ENCODE measurements around the gene SLC47A1.
"Not testable (repeated sequence)": the region's sequence is repeated elsewhere in the genome, so short reads cannot be mapped to it uniquely, and the experiment has no call there.

Gene SLC47A1, protein sequence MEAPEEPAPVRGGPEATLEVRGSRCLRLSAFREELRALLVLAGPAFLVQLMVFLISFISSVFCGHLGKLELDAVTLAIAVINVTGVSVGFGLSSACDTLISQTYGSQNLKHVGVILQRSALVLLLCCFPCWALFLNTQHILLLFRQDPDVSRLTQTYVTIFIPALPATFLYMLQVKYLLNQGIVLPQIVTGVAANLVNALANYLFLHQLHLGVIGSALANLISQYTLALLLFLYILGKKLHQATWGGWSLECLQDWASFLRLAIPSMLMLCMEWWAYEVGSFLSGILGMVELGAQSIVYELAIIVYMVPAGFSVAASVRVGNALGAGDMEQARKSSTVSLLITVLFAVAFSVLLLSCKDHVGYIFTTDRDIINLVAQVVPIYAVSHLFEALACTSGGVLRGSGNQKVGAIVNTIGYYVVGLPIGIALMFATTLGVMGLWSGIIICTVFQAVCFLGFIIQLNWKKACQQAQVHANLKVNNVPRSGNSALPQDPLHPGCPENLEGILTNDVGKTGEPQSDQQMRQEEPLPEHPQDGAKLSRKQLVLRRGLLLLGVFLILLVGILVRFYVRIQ
- total RNA-seq: 0.04 to 0.06 reads per million in 2 experiments

DNA sequence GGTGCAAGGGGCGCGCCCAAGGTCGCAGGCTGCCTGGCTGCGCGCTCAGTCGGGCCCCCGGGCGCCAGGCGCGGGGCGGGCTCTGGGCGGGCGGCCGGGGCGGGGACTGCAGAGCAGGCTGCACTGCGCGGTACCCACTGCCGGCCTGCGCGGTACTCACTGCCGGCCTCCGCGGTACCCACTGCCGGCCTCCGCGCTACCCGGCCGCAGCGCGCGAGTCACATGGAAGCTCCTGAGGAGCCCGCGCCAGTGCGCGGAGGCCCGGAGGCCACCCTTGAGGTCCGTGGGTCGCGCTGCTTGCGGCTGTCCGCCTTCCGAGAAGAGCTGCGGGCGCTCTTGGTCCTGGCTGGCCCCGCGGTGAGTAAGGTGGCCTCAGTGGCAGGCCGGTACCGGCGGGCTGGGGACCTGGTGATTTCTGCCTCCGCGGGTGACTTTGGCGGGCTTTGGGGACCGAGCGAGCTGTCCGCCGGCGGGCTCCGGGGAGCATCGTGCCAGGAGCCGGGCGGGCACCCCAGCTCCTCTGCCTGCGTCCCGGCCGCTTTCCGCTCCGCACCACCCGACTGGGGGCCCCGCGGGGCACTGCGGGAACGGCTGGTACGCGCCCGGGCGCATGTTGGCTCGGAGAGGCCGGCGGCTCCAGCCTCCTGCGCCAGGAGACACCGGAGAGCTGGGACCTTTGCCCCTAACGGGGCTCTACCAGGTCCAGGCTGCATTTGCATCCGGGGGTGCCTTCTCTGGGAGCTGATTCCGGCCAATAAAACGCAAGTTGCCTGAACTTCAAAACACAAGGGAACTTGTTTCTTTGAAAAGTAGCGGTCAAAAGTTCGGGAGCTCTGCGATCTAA lies at the start of gene SLC47A1:
Gene SLC47A1, plus strand, starts transcription at position 137 of the 844 bp plus-strand sequence. Its CDS starts 86 bp downstream, at position 223.
- no peak for DNase-seq (ENCODE audit: low read depth)

DNA sequence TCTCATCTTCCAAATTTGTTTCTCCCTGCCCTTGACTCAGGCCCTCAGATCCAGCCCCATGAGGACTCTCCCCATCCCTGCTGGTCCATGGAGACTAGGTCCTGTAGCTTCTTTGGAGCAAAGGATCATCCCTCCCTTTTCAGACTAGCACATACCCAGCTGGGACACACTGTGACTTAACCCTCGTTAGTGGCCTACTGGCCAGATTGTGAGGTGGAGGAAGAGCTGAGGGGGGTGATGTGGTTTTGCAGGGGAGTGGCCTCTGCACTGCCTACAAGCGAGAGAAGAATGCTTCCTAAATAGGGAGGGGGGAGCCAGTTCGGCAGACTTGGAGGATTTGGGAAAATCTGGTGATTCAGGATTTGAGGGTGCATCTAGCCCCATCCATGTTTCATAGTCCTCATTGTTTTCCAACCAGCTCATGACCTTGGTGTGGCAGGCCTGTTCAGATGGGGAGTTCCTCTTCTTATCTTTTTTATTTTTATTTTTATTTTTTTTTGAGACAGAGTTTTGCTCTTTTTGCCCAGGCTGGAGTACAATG lies 47.8 kb upstream of the SLC47A1 start:
- DNase-seq (ENCODE audit: low read depth): no peak

DNA sequence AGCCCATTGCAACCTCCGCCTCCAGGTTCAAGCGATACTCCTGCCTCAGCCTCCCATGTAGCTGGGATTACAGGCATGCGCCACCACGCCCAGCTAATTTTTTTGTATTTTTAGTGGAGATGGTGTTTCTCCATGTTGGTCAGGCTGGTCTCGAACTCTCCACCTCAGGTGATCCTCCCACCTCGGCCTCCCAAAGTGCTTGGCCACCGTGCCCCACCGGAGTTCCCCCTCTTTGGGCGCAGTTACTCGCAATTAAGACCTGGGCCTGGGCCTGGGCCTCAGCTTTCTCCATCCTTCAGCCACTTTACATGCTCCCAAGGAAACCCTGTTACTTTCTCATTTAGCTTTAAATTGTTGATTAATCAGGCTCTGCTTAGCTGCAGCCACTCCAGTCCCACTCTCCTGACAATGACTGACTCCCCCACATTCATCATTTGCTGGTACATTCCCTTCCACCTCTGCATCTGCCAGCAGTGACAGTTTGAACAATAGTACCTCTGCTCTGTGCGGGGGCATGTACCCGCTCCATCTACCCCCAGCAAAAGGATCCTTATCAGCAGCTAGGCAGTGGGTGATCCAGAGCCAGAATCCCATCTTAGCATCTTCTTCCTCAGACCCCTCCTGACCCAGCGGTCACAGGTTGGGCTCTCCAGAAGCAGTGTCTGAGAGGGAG lies 47.2 kb upstream of the SLC47A1 start:
- no peak for DNase-seq (ENCODE audit: low read depth)

DNA sequence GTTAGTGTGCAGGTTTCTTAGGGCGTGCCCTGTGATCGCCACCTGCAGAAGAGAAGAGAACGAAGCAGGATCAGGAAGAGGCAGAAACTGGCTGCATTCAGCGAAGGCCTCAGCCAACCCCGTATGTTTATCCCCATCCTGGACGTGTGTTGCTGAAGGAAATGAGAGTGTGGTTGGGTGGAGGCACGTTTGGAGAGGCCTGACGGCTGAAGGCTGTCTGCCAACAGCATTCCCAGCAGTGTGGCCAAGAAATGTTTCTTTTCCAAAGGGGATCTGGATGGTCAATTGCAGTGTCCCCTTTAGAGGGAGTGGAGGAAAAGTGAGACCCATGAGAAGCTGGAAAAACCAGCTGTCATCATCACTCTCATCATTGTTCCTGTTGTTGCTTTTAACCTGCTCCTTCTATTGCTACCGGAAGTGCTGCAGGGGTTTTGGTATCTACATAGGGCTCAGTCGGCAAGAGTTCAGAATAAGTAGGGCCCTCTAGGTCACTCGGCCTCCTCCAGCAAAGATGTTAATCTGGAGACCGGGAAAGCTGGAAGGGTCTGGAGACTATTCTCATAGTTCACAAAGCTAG lies 46.5 kb upstream of the SLC47A1 start:
- DNase-seq (ENCODE audit: low read depth): no peak

DNA sequence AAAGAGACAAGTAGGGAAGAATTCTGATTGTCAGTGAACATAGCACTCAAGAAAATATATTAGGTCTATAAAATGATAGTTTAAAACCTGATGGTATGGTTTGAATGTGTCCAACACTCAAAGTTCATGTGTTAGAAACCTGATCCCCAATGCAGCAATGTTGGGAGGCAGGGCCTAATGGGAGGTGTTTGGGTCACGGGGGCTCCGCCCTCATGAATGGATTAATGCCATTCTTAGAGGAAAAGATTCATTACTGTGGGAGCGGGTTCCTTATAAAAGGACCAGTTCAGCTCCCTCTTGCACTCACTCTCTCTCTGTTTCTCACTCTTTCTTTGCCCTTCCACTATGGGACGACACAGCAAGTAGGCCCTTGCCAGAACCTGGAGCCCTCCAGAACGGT lies 41.5 kb upstream of the SLC47A1 start:
- DNase-seq (ENCODE audit: low read depth): no peak

DNA sequence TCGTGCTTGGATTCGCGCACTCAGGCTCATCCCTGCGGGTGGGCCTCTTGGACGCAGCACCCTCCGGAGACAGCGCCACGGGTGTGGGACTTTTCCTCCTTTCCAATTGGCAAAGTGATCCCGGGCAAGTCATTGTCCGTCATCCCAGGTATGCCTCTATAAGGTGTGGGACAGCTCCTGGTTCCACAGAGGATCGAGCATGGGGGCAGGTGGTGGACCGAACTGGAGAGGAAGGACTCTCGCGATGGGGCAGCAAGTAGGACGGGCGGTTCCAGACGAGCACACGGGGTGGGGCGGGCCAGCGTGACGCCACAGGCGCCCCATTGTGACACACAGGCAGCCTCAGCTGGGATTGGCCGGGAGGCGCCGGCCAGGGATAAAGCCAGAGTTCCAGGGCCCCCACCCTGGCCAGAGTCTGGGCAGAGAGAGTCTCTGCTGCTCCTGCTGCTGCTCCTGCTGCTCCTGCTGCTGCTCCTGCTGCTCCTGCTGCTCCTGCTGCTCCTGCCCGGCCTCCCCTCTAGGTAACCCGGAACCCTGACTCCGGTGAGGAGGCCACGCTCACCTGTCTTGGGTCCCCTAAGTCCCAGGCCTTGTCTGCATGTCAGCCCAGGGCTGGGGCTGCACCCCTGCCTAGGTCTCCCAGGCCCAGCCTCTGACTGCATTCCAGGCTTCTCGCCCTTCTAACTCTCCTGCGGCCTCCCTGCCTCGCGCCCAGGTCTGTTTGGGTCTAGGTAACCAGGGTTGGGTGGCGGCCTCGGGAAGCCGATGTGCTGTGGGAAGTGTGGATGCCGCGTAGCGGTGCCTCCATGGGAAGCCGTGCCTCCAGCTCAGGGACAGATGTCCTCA lies 38.5 kb upstream of the SLC47A1 start:
- no peak for DNase-seq (ENCODE audit: low read depth)

DNA sequence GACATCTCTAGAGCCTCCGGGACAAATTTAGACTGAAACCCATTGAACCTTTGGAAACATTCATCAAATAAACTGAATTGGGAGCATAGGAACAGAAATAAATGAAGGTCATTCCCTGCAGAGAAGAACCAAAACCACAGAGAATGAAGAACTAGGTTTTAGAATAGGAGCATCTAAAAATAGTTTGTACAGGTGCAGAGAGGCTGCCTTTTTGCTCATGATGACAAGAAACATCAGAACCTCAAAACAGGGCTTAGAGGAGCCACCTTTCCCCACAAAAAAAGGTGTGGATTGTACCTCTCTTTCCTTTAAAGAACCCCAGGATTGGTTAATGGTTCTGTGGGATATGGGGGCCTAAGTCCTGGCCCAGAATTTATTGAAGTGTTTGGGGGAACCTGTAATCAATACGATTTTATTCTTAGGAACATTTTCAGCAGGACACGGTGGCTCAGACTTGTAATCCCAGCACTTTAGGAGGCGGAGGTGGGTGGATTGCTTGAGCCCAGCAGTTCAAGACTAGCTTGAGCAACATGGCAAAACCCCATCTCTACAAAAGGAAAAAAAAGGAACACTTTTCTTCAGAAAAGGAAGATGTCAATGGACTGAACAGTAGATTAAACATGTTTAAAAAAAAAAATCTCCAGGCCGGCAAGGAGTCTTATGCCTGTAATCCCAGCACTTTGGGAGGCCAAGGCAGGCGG lies 37.7 kb upstream of the SLC47A1 start:
- DNase-seq (ENCODE audit: low read depth): no peak

DNA sequence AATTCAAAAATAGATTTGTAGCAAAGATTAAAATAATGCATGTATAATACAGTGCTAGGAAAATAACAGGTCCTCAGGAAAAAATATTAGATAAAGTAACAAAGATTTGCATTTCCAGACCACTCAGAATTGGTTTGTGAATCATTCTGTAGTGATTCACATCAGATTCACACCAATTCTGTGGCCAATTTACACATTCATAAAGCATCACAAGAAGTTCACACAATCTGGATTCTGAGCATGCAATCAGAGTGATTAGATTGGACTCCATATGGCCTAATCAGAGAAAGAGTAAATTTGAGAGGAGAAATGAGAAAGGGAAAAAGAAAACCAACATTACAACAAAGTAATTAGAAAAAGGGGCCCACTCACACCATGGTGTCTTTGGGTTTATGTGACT lies 36.0 kb upstream of the SLC47A1 start:
- no peak for DNase-seq (ENCODE audit: low read depth)

DNA sequence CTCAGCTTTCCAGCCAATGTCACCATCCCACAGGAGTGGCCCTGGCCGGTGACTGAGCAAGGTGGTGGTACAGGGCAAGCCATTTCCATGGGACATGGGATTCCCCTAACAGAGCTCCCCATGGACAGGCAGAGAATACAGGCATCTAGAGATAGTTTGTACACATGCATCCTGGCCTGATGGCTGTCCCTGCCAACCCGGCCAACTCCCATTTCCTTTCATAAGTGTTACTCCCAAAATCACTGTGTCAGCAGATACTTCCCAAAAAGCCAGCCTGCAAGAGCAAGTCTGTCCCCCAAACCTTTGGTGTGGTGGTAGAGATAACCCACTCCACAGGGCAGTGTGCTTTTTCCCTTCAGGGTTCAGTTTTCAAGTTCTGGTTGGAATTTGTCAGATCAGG lies 32.4 kb upstream of the SLC47A1 start:
- DNase-seq (ENCODE audit: low read depth): no peak

DNA sequence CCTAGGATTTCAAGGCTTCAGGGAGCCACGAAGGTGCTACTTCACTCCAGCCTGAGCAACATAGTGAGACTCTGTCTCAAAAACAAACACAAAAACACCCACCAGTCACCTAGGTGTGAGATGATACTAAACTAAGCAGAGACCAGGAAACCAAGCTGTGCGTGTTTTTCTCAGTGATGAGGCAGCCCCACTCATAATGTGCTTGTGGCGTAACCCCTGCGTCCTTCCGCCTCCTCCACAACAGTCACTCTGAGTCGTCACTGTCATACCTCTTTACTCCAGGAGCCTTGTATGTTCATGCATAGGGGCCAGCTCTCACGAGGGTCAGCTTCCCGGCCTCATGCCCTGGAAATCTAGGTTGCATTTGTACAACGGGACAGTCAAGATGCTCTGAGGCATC lies 31.1 kb upstream of the SLC47A1 start:
- DNase-seq (ENCODE audit: low read depth): no peak

DNA sequence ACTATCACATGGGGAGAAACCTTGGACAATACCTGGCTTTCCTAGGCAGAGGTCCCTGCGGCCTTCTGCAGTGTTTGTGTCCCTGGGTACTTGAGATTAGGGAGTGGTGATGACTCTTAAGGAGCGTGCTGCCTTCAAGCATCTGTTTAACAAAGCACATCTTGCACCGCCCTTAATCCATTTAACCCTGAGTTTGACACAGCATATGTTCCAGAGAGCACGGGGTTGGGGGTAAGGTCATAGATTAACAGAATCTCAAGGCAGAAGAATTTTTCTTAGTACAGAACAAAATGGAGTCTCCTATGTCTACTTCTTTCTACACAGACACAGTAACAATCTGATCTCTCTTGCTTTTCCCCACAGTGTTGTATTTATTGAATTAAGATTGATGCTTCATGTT lies 28.1 kb upstream of the SLC47A1 start:
- DNase-seq (ENCODE audit: low read depth): not testable (repeated sequence)

DNA sequence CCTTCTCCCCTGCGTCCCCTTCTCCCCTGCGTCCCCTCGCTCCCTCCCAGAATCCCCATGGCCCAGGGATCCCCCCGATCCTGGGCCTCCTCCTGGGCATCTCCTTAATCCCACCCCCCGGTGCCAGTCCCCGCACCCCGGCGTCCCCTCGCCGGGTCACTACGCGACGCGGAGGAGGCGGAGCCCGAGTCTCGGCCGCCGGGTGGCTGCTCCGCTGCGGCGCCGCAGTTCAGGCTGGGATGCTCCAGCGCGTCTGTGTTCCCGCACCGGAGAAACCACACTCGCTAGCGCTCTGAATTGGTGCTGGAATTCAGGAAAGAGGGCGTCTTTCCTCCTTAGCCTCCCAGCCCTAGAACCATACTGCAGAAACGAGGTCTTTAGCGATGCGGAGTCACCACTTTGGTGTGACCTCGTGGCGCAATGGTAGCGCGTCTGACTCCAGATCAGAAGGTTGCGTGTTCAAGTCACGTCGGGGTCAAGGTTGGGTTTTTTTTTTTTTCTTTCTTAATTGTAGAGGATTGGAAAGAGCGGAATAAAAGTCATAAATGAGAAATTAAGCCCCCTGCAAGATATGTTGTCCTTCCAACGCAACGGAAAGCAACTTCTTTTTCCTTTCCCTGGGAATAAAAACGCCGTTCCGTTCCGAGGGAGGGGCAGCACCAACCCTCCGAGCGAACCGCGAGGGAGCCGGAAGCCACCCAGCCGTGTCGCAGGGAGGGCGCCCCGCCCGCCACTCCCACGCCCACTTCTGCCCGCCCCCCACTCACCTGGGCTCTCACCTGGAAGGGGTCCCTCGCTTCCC lies 25.7 kb upstream of the SLC47A1 start:
- DNase-seq (ENCODE audit: low read depth): peak; percentile 80

DNA sequence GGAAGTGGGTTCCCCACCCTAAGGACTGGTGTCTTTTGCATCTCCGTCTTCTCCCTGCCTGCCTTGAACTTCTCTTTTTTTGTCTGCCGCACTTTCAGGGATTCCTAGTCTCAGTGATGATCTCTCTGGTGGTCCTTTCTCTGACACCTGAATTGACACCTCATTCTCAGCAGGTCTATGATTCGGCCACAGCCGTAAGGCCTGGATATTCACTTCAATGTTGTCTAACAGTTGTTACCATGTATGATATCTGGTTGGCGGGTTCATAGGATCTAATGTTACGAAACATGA lies 25.1 kb upstream of the SLC47A1 start:
- no peak for DNase-seq (ENCODE audit: low read depth)

DNA sequence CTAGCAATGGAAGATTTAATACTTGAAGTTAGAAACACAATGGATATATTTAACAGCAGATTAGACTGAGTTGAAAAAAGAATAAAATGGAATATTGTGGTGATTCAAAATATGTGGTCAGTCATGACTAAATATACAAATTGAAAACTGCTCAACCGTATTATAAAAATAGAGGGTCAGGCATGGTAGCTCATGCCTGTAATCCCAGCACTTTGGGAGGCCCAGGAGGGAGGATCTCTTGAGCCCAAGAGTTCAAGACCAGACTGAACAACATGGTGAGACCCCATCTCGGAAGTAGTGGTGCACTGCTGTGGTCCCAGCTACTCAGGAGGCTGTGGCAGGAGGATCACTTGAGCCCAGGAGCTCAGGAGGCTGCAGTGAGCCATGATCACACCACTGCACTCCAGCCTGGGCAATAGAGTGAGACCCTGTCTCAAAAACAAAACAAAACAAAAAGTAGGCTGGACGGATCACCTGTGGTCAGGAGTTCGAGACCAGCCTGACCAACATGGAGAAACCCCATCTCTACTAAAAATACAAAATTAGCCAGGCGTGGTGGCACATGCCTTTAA lies 24.3 kb upstream of the SLC47A1 start:
- DNase-seq (ENCODE audit: low read depth): not testable (repeated sequence)

DNA sequence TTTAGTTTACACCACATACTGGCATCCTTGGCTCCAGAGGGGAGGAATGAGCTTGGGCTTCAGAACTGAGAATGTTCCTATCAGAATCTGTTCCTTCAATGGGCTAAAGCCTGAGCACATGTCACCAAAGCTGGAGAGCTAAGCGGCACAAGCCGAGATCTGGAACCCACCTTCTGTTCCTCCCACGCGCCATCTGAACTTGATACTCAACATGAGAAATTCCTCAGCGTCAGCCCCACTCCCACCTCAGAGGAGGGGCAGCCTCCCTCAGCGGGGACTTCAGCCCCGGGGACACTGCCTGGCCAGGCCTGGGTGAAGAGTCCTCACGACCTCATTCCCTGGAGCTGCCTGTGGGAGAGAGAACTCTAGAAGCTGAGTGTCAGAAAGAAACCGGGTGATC lies 22.8 kb upstream of the SLC47A1 start:
- no peak for DNase-seq (ENCODE audit: low read depth)

DNA sequence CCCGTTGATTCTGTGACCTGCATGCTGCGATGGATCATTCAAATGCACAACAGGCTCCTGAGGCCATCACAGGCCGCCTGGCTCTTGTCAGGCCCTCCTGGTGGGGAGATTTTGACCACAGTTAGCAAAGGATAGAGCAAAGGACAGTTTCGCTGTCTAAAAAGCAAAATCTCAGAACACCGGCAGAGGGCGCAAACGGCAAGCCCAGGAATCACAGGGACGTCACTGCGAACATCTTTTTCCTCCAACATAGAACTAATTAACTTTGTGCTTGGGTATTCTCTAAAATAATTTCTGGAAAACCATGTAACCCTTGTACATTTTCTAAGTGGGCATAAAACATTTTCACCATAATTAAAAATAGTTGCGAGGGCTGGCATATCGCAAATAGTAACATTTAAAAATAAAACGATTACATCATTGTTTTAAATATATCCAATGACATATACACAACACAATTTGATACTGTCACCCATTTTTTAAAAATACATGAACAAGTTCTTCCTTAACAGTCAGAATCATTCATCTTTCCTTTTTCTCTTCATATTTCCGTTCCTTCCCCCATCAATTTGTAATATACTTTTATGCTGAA lies 19.7 kb upstream of the SLC47A1 start:
- peak; percentile 42 for DNase-seq (ENCODE audit: low read depth)

DNA sequence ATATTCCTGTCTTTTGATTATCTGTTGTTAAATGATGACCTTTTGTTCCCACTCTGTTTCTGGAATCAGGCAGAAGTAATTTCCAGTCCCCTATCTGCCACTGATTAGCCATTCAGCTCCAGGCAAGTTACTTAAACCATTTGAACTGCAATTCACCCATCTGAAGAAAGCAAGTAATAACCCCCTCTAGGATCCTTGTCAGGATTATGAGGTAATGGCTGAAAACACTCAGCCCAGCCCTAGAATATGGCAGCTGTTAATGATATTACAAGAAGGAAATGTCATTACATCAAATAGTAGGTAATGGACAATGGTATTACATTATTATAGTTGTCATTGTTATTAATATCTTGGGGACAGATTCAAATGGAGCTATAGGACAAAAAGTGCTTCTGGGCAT lies 16.0 kb upstream of the SLC47A1 start:
- no peak for DNase-seq (ENCODE audit: low read depth)

Measured in T follicular helper cell (primary cell).